Trophoblast cell (in vitro differentiated cells and primary cell): ENCODE results near the gene SUPV3L1.

Experiments used
- DNase-seq, 2 donors: peaks; one replicate each; pipeline ENCODE4 v3.0.0-alpha.2; 2016
- H2AFZ ChIP-seq: 2 replicates; pipeline ENCODE4 v1.6.1; 2013; ENCODE audit warnings: low read length, moderate library complexity, mild to moderate bottlenecking; ENCODE audit not compliant: insufficient read depth, poor library complexity
- H2AK5ac ChIP-seq: 2 replicates; pipeline ENCODE4 v1.6.1; 2013; ENCODE audit warnings: mild to moderate bottlenecking, low read length
- H2BK120ac ChIP-seq: 2 replicates; pipeline ENCODE4 v1.6.1; 2013; ENCODE audit warnings: low read length, mild to moderate bottlenecking, moderate library complexity; ENCODE audit not compliant: insufficient read depth, poor library complexity
- H2BK12ac ChIP-seq: 2 replicates; pipeline ENCODE4 v1.6.1; 2013; ENCODE audit warnings: mild to moderate bottlenecking, low read length, moderate library complexity
- H2BK5ac ChIP-seq: 2 replicates; pipeline ENCODE4 v1.6.1; 2013; ENCODE audit warnings: low read length, low read depth, moderate library complexity, mild to moderate bottlenecking; ENCODE audit not compliant: poor library complexity
- H3K14ac ChIP-seq: 2 replicates; pipeline ENCODE4 v1.6.1; 2013; ENCODE audit warnings: mild to moderate bottlenecking, low read length
- H3K18ac ChIP-seq: 2 replicates; pipeline ENCODE4 v1.6.1; 2013; ENCODE audit warnings: mild to moderate bottlenecking, low read length
- H3K23ac ChIP-seq: 2 replicates; pipeline ENCODE4 v1.6.1; 2013; ENCODE audit warnings: low read length
- H3K27ac ChIP-seq: 2 replicates; pipeline ENCODE4 v1.5.1; 2013; ENCODE audit warnings: low read depth, mild to moderate bottlenecking, inconsistent platforms, low read length, moderate library complexity
- H3K27me3 ChIP-seq: 2 replicates; pipeline ENCODE4 v1.6.1; 2013; ENCODE audit warnings: inconsistent platforms, mild to moderate bottlenecking, low read length, moderate library complexity; ENCODE audit not compliant: insufficient read depth
- H3K36me3 ChIP-seq, 2 experiments: 1 replicate in 1 of 2; 2 replicates in 1 of 2; pipeline ENCODE4 v1.6.1; 2013; ENCODE audit warnings: low read length in 2 of 2, mild to moderate bottlenecking in 2 of 2, moderate library complexity in 1 of 2; ENCODE audit not compliant: insufficient read depth in 2 of 2, control insufficient read depth in 1 of 2
- H3K4ac ChIP-seq: 2 replicates; pipeline ENCODE4 v1.6.1; 2013; ENCODE audit warnings: low read depth, mild to moderate bottlenecking, low read length, moderate library complexity
- H3K4me1 ChIP-seq, 2 experiments: 1 replicate in 1 of 2; 2 replicates in 1 of 2; pipeline ENCODE4 v1.6.1; 2013; ENCODE audit warnings: low read length in 2 of 2, mild to moderate bottlenecking in 2 of 2, moderate library complexity in 1 of 2; ENCODE audit not compliant: insufficient read depth in 2 of 2, control insufficient read depth in 1 of 2
- H3K4me2 ChIP-seq: 2 replicates; pipeline ENCODE4 v1.6.1; 2013; ENCODE audit warnings: inconsistent platforms, mild to moderate bottlenecking, low read length, moderate library complexity
- H3K4me3 ChIP-seq: 2 replicates; pipeline ENCODE4 v1.5.1; 2013; ENCODE audit warnings: mild to moderate bottlenecking, low read depth, low read length, inconsistent platforms
- H3K79me1 ChIP-seq: one replicate; pipeline ENCODE4 v1.6.1; 2013; ENCODE audit warnings: low read length
- H3K79me2 ChIP-seq: 2 replicates; pipeline ENCODE4 v1.6.1; 2013; ENCODE audit warnings: low read length, mild to moderate bottlenecking; ENCODE audit not compliant: control insufficient read depth, insufficient read depth, poor library complexity
- H3K9ac ChIP-seq: 2 replicates; pipeline ENCODE4 v1.6.1; 2013; ENCODE audit warnings: mild to moderate bottlenecking, low read length
- H3K9me3 ChIP-seq: 2 replicates; pipeline ENCODE4 v1.6.1; 2013; ENCODE audit warnings: low read depth, mild to moderate bottlenecking, control low read depth, inconsistent platforms, low read length; ENCODE audit not compliant: insufficient read depth
- H4K12ac ChIP-seq: 2 replicates; pipeline ENCODE4 v1.6.1; 2013; ENCODE audit warnings: low read depth, mild to moderate bottlenecking, low read length, moderate library complexity
- H4K8ac ChIP-seq: 2 replicates; pipeline ENCODE4 v1.6.1; 2013; ENCODE audit warnings: low read depth, mild to moderate bottlenecking, low read length, moderate library complexity
- H4K91ac ChIP-seq: one replicate; pipeline ENCODE4 v1.6.1; 2013; ENCODE audit warnings: low read depth, mild to moderate bottlenecking, low read length, moderate library complexity
- WGBS: extraction: QIAGEN DNeasy Blood & Tissue Kit; methylation state at CpG from one replicate; pipeline ENCODE4 v1.1.7; 2013; ENCODE audit warnings: missing lambda C conversion rate; ENCODE audit not compliant: insufficient read length, insufficient coverage; ENCODE audit errors: extremely low coverage; 5-methylcytosine and 5-hydroxymethylcytosine counted together

SUPV3L1 gene

DNA sequence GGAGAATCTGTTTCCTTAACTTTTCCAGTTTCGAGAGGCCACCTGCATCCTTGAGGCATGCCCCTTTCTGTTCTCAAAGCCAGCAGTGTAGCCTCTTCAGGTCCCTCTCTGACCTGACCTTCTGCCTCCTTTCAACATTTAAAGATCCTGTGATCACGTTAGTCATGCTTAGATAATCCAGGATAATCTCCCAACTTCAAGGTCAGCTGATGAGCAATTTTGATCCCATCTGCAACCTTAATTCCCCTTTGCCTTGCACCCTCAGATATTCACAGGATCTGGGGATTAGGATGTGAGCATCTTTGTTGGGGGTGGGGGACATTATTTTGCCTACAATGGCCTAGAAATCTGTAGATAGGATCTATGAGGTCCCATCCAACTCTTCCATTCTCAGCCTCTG is 48.1 kb downstream of the SUPV3L1 start:
- Histone ChIP-seq H3K27ac (no peak overlapping the region), H4K12ac (no peak overlapping the region), H3K36me3 (no peaks in the 10 kb centered on the region), H3K18ac (no peak overlapping the region), H3K27me3 (no peaks in the 10 kb centered on the region), H3K9ac (no peak overlapping the region), H3K79me1 (peaks cover 7% of the 10 kb centered on the region), H3K4me2 (no peak overlapping the region), H4K91ac (no peak overlapping the region), H3K23ac (no peak overlapping the region), H2BK5ac (no peak overlapping the region), H2BK120ac (no peak overlapping the region), H3K14ac (no peak overlapping the region), H4K8ac (no peak overlapping the region), H3K9me3 (no peaks in the 10 kb centered on the region), H3K4ac (no peak overlapping the region), H3K79me2 (no peaks in the 10 kb centered on the region), H2BK12ac (no peak overlapping the region), H2AFZ (no peak overlapping the region), H3K4me3 (no peak overlapping the region), H2AK5ac (no peak overlapping the region), H3K4me1 (peaks cover 16 to 29% of the 10 kb centered on the region in 2 experiments)
- no CpG with 5 or more reads among the region's 2 CpGs for WGBS
- DNase-seq = no peak

DNA sequence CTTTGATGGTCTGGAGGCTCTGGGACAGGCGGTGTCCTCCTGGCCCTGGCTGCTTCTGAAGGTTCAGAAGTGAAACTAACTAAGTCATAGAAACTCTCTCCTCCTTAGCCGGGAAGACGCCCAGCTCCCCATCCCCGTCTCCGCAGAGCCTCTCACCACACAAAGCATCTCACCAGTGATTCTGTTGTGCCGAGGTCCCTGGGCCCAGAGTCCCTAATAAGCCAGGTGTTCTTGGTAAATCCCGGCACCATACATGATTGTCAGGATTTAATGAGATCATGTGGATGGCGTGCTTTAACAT is 49.5 kb downstream of the SUPV3L1 start:
- WGBS = no CpG with 5 or more reads among the region's 8 CpGs
- Histone ChIP-seq H4K12ac (no peak overlapping the region), H2BK5ac (no peak overlapping the region), H3K18ac (no peak overlapping the region), H3K14ac (no peak overlapping the region), H3K27me3 (no peaks in the 10 kb centered on the region), H2AFZ (no peak overlapping the region), H3K79me2 (no peaks in the 10 kb centered on the region), H3K4me1 (peaks cover 16 to 28% of the 10 kb centered on the region in 2 experiments), H3K36me3 (no peaks in the 10 kb centered on the region), H3K9ac (no peak overlapping the region), H3K4me2 (no peak overlapping the region), H4K91ac (peak overlapping the region; percentile 54), H2AK5ac (no peak overlapping the region), H2BK120ac (no peak overlapping the region), H3K79me1 (peaks cover 7% of the 10 kb centered on the region), H4K8ac (no peak overlapping the region), H3K23ac (no peak overlapping the region), H3K9me3 (no peaks in the 10 kb centered on the region), H3K27ac (no peak overlapping the region), H2BK12ac (no peak overlapping the region), H3K4ac (no peak overlapping the region), H3K4me3 (no peak overlapping the region)
- DNase-seq = no peak

GRCh38 chr10:69230128-69230527 is 50.1 kb downstream of the SUPV3L1 start:
- Histone ChIP-seq H3K27ac (no peak overlapping the region), H3K4me3 (no peak overlapping the region), H2BK120ac (peak overlapping the region; percentile 0), H3K4me2 (no peak overlapping the region), H3K4me1 (peaks cover 16 to 26% of the 10 kb centered on the region in 2 experiments), H4K8ac (no peak overlapping the region), H3K9me3 (no peaks in the 10 kb centered on the region), H3K14ac (no peak overlapping the region), H3K4ac (no peak overlapping the region), H3K23ac (no peak overlapping the region), H2AK5ac (no peak overlapping the region), H2AFZ (no peak overlapping the region), H2BK12ac (no peak overlapping the region), H3K36me3 (no peaks in the 10 kb centered on the region), H2BK5ac (no peak overlapping the region), H4K12ac (no peak overlapping the region), H4K91ac (no peak overlapping the region), H3K79me1 (peaks cover 7% of the 10 kb centered on the region), H3K27me3 (no peaks in the 10 kb centered on the region), H3K9ac (no peak overlapping the region), H3K79me2 (no peaks in the 10 kb centered on the region), H3K18ac (no peak overlapping the region)
- no CpG with 5 or more reads among the region's 5 CpGs for WGBS
- DNase-seq = no peak

GRCh38 chr10:69232252-69232651 is 52.2 kb downstream of the SUPV3L1 start:
- Histone ChIP-seq H3K18ac (no peak overlapping the region), H3K79me2 (no peaks in the 10 kb centered on the region), H3K9ac (no peak overlapping the region), H3K4ac (no peak overlapping the region), H2BK5ac (no peak overlapping the region), H3K79me1 (peaks cover 7% of the 10 kb centered on the region), H2BK12ac (no peak overlapping the region), H3K27ac (no peak overlapping the region), H2AFZ (no peak overlapping the region), H3K4me3 (no peak overlapping the region), H3K36me3 (no peaks in the 10 kb centered on the region), H3K4me2 (no peak overlapping the region), H3K4me1 (peaks cover 11 to 20% of the 10 kb centered on the region in 2 experiments), H2BK120ac (no peak overlapping the region), H3K23ac (no peak overlapping the region), H2AK5ac (no peak overlapping the region), H3K14ac (no peak overlapping the region), H3K27me3 (no peaks in the 10 kb centered on the region), H4K12ac (no peak overlapping the region), H4K8ac (no peak overlapping the region), H3K9me3 (no peaks in the 10 kb centered on the region), H4K91ac (peak overlapping the region; percentile 4)
- no CpG with 5 or more reads among the region's 9 CpGs for WGBS
- peak; percentile 43 to 67 for DNase-seq
